SH-SY5Y (cell line): ENCODE measurements around the gene ADGRB2.

Experiments used
- GATA2 ChIP-seq: IDR thresholded peaks from 2 replicates; pipeline ENCODE4 v1.6.1; 2011; ENCODE audit warnings: mild to moderate bottlenecking, low read depth, low read length
- GATA3 ChIP-seq: IDR thresholded peaks from 2 replicates; pipeline ENCODE4 v1.6.1; 2011; ENCODE audit warnings: low read depth, mild to moderate bottlenecking, low read length, moderate library complexity

- TF ChIP-seq GATA2 = no peak
- no peak for TF ChIP-seq GATA3
These were observed 74.8 kb downstream of the ADGRB2 start for GRCh38 chr1:31689379-31689778.
